Prostate gland (tissue), 2 donors: ENCODE measurements around the gene CAMK2D.

ENCODE experiments used
- CTCF ChIP-seq, 4 experiments: fragments of 200-600 bp in 2 of 4; fragments of 450-650 bp in 2 of 4; sonication (generic) in 2 of 4; IDR thresholded peaks; 1 replicate in 3 of 4; 2 replicates in 1 of 4; pipeline ENCODE4 v1.5.1; 2016 to 2019; ENCODE audit warnings: antibody characterized with exemption in 4 of 4, mild to moderate bottlenecking in 2 of 4, moderate library complexity in 2 of 4
- POLR2A ChIP-seq: fragments of 450-650 bp; IDR thresholded peaks from one replicate; pipeline ENCODE4 v1.6.1; 2016; ENCODE audit warnings: antibody characterized with exemption, mild to moderate bottlenecking
- POLR2AphosphoS5 ChIP-seq: sonication (generic); formaldehyde crosslinking; IDR thresholded peaks from one replicate; pipeline ENCODE4 v1.6.1; 2017; ENCODE audit warnings: antibody characterized with exemption

GRCh38 chr4:113773014-113773413 lies 11.5 kb upstream of the CAMK2D start:
- no peak for TF ChIP-seq CTCF (IDR thresholded peaks at IDR 0.05)
- no peak for TF ChIP-seq POLR2AphosphoS5
- TF ChIP-seq POLR2A, result no peak
